Activated T-helper 17 cell treated with anti-CD3 and anti-CD28 coated beads, Interleukin-2, amount 50 U/mL, for 72 hours (primary cell): Measurements from ENCODE around the gene SPATA31E1. TPM values are rescaled to one million over a fixed set of nuclear protein-coding genes. Genes with fewer than 3 reads are reported as not detected.

Experiments used
- ATAC-seq: fragments of 150-1000 bp; cut with Tn5 transposase; replicated peaks from 2 replicates; pipeline ENCODE4 v1.10.0; 2021; ENCODE audit warnings: mild to moderate bottlenecking, moderate library complexity
- H3K27ac Mint-ChIP-seq: one replicate; pipeline ENCODE4 v1.8.0; 2022; ENCODE audit warnings: mixed read lengths
- H3K27me3 Mint-ChIP-seq: one replicate; pipeline ENCODE4 v1.8.0; 2022; ENCODE audit warnings: mixed read lengths
- H3K36me3 Mint-ChIP-seq: one replicate; pipeline ENCODE4 v1.8.0; 2022; ENCODE audit warnings: low read depth, mild to moderate bottlenecking, mixed read lengths
- H3K4me1 Mint-ChIP-seq: one replicate; pipeline ENCODE4 v1.8.0; 2022; ENCODE audit warnings: mixed read lengths
- H3K4me3 Mint-ChIP-seq: one replicate; pipeline ENCODE4 v1.8.0; 2022; ENCODE audit warnings: mild to moderate bottlenecking, mixed read lengths
- H3K9me3 Mint-ChIP-seq: one replicate; pipeline ENCODE4 v1.8.0; 2022; ENCODE audit warnings: mixed read lengths
- total RNA-seq, 2 donors: library from RNA; stranded (reverse); gene quantifications; one replicate each; pipeline ENCODE4 v1.2.3, GENCODE V29; 2022

SPATA31E1 gene
- total RNA-seq, 2 donors from 2014 or later, result not detected

- Mint-ChIP-seq H3K4me3 (no peak overlapping the region), H3K36me3 (no peaks in the 10 kb centered on the region), H3K27ac (no peak overlapping the region), H3K4me1 (no peaks in the 10 kb centered on the region), H3K9me3 (no peaks in the 10 kb centered on the region), H3K27me3 (peaks cover 2% of the 10 kb centered on the region)
- ATAC-seq, result no peak
Measured at GRCh38 chr9:87885484-87886189, 3.0 kb downstream of the SPATA31E1 start.

- Mint-ChIP-seq H3K27ac (no peak overlapping the region), H3K27me3 (peaks cover 4% of the 10 kb centered on the region), H3K4me1 (no peaks in the 10 kb centered on the region), H3K4me3 (no peak overlapping the region), H3K9me3 (no peaks in the 10 kb centered on the region), H3K36me3 (no peaks in the 10 kb centered on the region)
- ATAC-seq, result no peak
Measured at GRCh38 chr9:87886210-87886932, 3.7 kb downstream of the SPATA31E1 start.

GRCh38 chr9:87886933-87887505 is 4.3 kb downstream of the SPATA31E1 start:
- Mint-ChIP-seq H3K4me3 (no peak overlapping the region), H3K4me1 (no peaks in the 10 kb centered on the region), H3K27me3 (peaks cover 4% of the 10 kb centered on the region), H3K27ac (no peak overlapping the region), H3K9me3 (no peaks in the 10 kb centered on the region), H3K36me3 (no peaks in the 10 kb centered on the region)
- no peak for ATAC-seq

- no peaks in the 10 kb centered on the region for H3K36me3 Mint-ChIP-seq
- no peak overlapping the region for H3K4me3 Mint-ChIP-seq
- no peaks in the 10 kb centered on the region for H3K9me3 Mint-ChIP-seq
- H3K4me1 Mint-ChIP-seq, result no peaks in the 10 kb centered on the region
- ATAC-seq, result no peak
- H3K27me3 Mint-ChIP-seq, result peaks cover 4% of the 10 kb centered on the region
- H3K27ac Mint-ChIP-seq, result no peak overlapping the region
Measured at GRCh38 chr9:87887661-87888480, 5.2 kb downstream of the SPATA31E1 start.

GRCh38 chr9:87888501-87888900 is 5.8 kb downstream of the SPATA31E1 start:
- no peak for ATAC-seq
- Mint-ChIP-seq H3K27ac (no peak overlapping the region), H3K27me3 (peaks cover 4% of the 10 kb centered on the region), H3K4me3 (no peak overlapping the region), H3K4me1 (no peaks in the 10 kb centered on the region), H3K36me3 (no peaks in the 10 kb centered on the region), H3K9me3 (no peaks in the 10 kb centered on the region)

- Mint-ChIP-seq H3K27ac (no peak overlapping the region), H3K4me1 (no peaks in the 10 kb centered on the region), H3K27me3 (peaks cover 4% of the 10 kb centered on the region), H3K36me3 (no peaks in the 10 kb centered on the region), H3K4me3 (no peak overlapping the region), H3K9me3 (no peaks in the 10 kb centered on the region)
- ATAC-seq, result no peak
Measured at GRCh38 chr9:87889065-87889881, 6.6 kb downstream of the SPATA31E1 start.

- no peaks in the 10 kb centered on the region for H3K36me3 Mint-ChIP-seq
- H3K4me1 Mint-ChIP-seq, result no peaks in the 10 kb centered on the region
- H3K27ac Mint-ChIP-seq, result no peak overlapping the region
- H3K9me3 Mint-ChIP-seq, result no peaks in the 10 kb centered on the region
- no peak overlapping the region for H3K4me3 Mint-ChIP-seq
- H3K27me3 Mint-ChIP-seq, result peaks cover 4% of the 10 kb centered on the region
- no peak for ATAC-seq
Measured at GRCh38 chr9:87889882-87890252, 7.2 kb downstream of the SPATA31E1 start.

GRCh38 chr9:87890837-87891236 is 8.2 kb downstream of the SPATA31E1 start:
- Mint-ChIP-seq H3K9me3 (no peaks in the 10 kb centered on the region), H3K27me3 (peaks cover 4% of the 10 kb centered on the region), H3K4me1 (no peaks in the 10 kb centered on the region), H3K4me3 (no peak overlapping the region), H3K27ac (no peak overlapping the region), H3K36me3 (no peaks in the 10 kb centered on the region)
- ATAC-seq, result no peak

- Mint-ChIP-seq H3K9me3 (no peaks in the 10 kb centered on the region), H3K27ac (no peak overlapping the region), H3K4me1 (no peaks in the 10 kb centered on the region), H3K4me3 (no peak overlapping the region), H3K36me3 (no peaks in the 10 kb centered on the region), H3K27me3 (peaks cover 4% of the 10 kb centered on the region)
- no peak for ATAC-seq
Measured at GRCh38 chr9:87891754-87892153, 9.1 kb downstream of the SPATA31E1 start.

GRCh38 chr9:87892956-87893355 is 10.3 kb downstream of the SPATA31E1 start:
- ATAC-seq, result no peak
- H3K9me3 Mint-ChIP-seq, result peaks cover 4% of the 10 kb centered on the region

GRCh38 chr9:87894998-87895625 is 12.4 kb downstream of the SPATA31E1 start:
- peaks cover 5% of the 10 kb centered on the region for H3K9me3 Mint-ChIP-seq
- no peak overlapping the region for H3K27ac Mint-ChIP-seq
- H3K27me3 Mint-ChIP-seq, result peaks cover 17% of the 10 kb centered on the region
- H3K4me1 Mint-ChIP-seq, result no peaks in the 10 kb centered on the region
- H3K4me3 Mint-ChIP-seq, result no peak overlapping the region
- ATAC-seq, result no peak
- no peaks in the 10 kb centered on the region for H3K36me3 Mint-ChIP-seq

More at GRCh38 chr9:87892956-87893355, 10.3 kb downstream of the SPATA31E1 start:
- Mint-ChIP-seq H3K27ac (no peak overlapping the region), H3K4me3 (no peak overlapping the region), H3K36me3 (no peaks in the 10 kb centered on the region), H3K4me1 (no peaks in the 10 kb centered on the region), H3K27me3 (peaks cover 12% of the 10 kb centered on the region)

- Mint-ChIP-seq H3K27me3 (peaks cover 19% of the 10 kb centered on the region), H3K4me3 (no peak overlapping the region), H3K27ac (no peak overlapping the region), H3K9me3 (peaks cover 14% of the 10 kb centered on the region), H3K4me1 (no peaks in the 10 kb centered on the region), H3K36me3 (no peaks in the 10 kb centered on the region)
- ATAC-seq, result no peak
Measured at GRCh38 chr9:87896891-87897290, 14.2 kb downstream of the SPATA31E1 start.

GRCh38 chr9:87898151-87898550 is 15.5 kb downstream of the SPATA31E1 start:
- peaks cover 20% of the 10 kb centered on the region for H3K27me3 Mint-ChIP-seq
- H3K4me3 Mint-ChIP-seq, result no peak overlapping the region
- no peak overlapping the region for H3K27ac Mint-ChIP-seq
- no peaks in the 10 kb centered on the region for H3K36me3 Mint-ChIP-seq
- H3K4me1 Mint-ChIP-seq, result no peaks in the 10 kb centered on the region
- no peak for ATAC-seq
- H3K9me3 Mint-ChIP-seq, result peaks cover 14% of the 10 kb centered on the region
